HepG2 (cell line): ENCODE data around the gene SDR39U1. TPM values are rescaled to one million over a fixed set of nuclear protein-coding genes. Genes with fewer than 3 reads are reported as not detected.

Experiments
- IKZF4 ChIP-seq: sonication (generic); formaldehyde crosslinking; IDR thresholded peaks from 2 replicates; pipeline ENCODE4 v1.5.1; 2020; ENCODE audit warnings: borderline replicate concordance, mild to moderate bottlenecking, low read depth, missing genetic modification reagents; ENCODE audit errors: not compliant biosample characterization
- KDM5B ChIP-seq: sonication (generic); formaldehyde crosslinking; IDR thresholded peaks from 2 replicates; pipeline ENCODE4 v1.4.0; 2020; ENCODE audit warnings: missing genetic modification reagents, mild to moderate bottlenecking, borderline replicate concordance
- NKX3-1 ChIP-seq: sonication (generic); formaldehyde crosslinking; IDR thresholded peaks from 2 replicates; pipeline ENCODE4 v1.5.0; 2020; ENCODE audit warnings: missing genetic modification reagents
- PHF5A ChIP-seq: IDR thresholded peaks from one replicate; pipeline ENCODE4 v1.6.1; 2018; ENCODE audit warnings: low read depth, missing genetic modification reagents; ENCODE audit not compliant: unreplicated experiment
- RNF2 ChIP-seq: fragments of 450-650 bp; conservative IDR thresholded peaks from 2 replicates; pipeline ENCODE4 v1.6.1; 2016; ENCODE audit warnings: low read depth
- ZNF616 ChIP-seq: sonication (generic); formaldehyde crosslinking; IDR thresholded peaks from 2 replicates; pipeline ENCODE4 v1.5.0; 2020; ENCODE audit warnings: low read depth, mild to moderate bottlenecking, missing genetic modification reagents
- ZNF773 ChIP-seq: sonication (generic); formaldehyde crosslinking; IDR thresholded peaks from 2 replicates; pipeline ENCODE4 v1.4.0; 2020; ENCODE audit warnings: missing genetic modification reagents, borderline replicate concordance
- polyA plus RNA-seq, 8 experiments: library from polyadenylated mRNA; depleted of rRNA in 3 of 8; stranded (reverse) in 7 of 8; unstranded in 1 of 8; fragments of >200 nt; fragmentation: Illumina TruSeq in 4 of 8; extraction: Trizol in 4 of 8; gene quantifications; 2 replicates each; pipeline versions ENCODE4 v1.2.1 to v1.2.3, GENCODE V29; 2011 to 2016; ENCODE audit warnings: low read depth in 4 of 8, missing spikeins in 1 of 8, mixed read lengths in 1 of 8; ENCODE audit not compliant: insufficient read depth in 1 of 8
- total RNA-seq, 5 experiments: library from RNA; depleted of rRNA; stranded (reverse); fragments of >200 nt; fragmentation: Illumina TruSeq; extraction: Trizol; gene quantifications; 2 replicates each; pipeline ENCODE4 v1.2.3, GENCODE V29; 2016; ENCODE audit warnings: low read depth in 1 of 5
- TF ChIP-seq, protein P1 (sequence below): IDR thresholded peaks from 2 replicates; pipeline ENCODE4 v1.6.1; 2016; ENCODE audit warnings: mild to moderate bottlenecking, missing biosample characterization, missing genetic modification reagents
- TF ChIP-seq, protein P2 (sequence below): sonication (generic); formaldehyde crosslinking; IDR thresholded peaks from 2 replicates; pipeline ENCODE4 v1.4.0; 2020; ENCODE audit warnings: mild to moderate bottlenecking, missing genetic modification reagents
- TF ChIP-seq, protein P3 (sequence below), 2 experiments: fragments of 450-650 bp in 1 of 2; sonication (generic) in 1 of 2; formaldehyde crosslinking in 1 of 2; IDR thresholded peaks; 2 replicates each; pipeline versions ENCODE4 v1.6.1 to v1.8.0; 2016 to 2022; ENCODE audit warnings: antibody characterized with exemption in 1 of 2, mild to moderate bottlenecking in 1 of 2, missing genetic modification reagents in 1 of 2
- TF ChIP-seq, protein P4 (sequence below), 2 experiments: sonication (generic) in 1 of 2; formaldehyde crosslinking in 1 of 2; IDR thresholded peaks; 2 replicates each; pipeline versions ENCODE4 v1.6.1 to v1.9.0; 2014 to 2022; ENCODE audit warnings: antibody characterized with exemption in 1 of 2, borderline replicate concordance in 1 of 2, inconsistent platforms in 1 of 2, low read depth in 1 of 2, missing genetic modification reagents in 1 of 2

SDR39U1 gene
- total and polyA plus RNA-seq, 2 of the 13 experiments (the other 11 are each of a cell fraction or from before 2014, with no cell fraction given): 34.4 to 129 TPM

DNA sequence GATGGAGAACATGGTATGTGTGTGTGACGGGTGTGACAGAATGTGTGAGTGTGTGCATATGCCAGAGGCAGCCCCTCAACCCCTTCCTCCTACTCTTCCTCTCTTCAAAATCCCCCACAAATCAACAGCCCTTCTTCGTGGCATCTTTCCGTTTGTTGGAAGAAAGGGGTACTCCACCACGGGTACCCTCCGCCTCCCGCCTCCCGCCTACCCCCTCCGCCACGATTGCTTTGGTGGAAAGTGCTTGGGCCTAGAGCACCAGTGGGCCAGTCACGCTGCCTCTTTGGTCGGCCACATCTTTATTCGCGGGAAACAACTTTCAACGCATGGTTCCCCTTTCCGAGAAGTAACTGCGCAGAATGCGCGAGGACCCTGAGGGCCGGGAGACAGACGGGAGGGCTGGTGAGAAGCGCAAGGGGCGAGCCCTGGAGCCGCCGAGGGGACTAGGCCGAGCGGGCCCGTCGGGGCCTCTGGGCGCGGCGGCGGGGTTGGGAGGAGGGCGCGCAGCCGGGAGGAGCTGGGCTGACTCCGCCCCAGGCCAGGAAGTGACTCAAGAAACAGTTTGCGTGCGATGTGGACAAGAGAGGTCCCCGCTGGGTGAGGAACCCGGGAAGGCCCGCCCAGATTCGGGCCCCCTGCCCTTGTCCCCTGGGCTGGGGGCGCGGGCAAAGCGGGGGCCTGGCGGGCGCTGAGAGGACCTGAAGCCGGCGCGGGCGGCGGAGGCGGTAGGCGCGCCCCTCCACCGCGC is 13.0 kb downstream of the SDR39U1 start, which contains the start of the genes CBLN3 and KHNYN (continued):
- TF ChIP-seq, protein P1, sequence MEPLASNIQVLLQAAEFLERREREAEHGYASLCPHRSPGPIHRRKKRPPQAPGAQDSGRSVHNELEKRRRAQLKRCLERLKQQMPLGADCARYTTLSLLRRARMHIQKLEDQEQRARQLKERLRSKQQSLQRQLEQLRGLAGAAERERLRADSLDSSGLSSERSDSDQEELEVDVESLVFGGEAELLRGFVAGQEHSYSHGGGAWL: peak; percentile 73
- TF ChIP-seq NKX3-1 (CRISPR knock-in tag): no peak
- no peak for TF ChIP-seq ZNF616 (CRISPR knock-in tag)
- TF ChIP-seq, protein P2, sequence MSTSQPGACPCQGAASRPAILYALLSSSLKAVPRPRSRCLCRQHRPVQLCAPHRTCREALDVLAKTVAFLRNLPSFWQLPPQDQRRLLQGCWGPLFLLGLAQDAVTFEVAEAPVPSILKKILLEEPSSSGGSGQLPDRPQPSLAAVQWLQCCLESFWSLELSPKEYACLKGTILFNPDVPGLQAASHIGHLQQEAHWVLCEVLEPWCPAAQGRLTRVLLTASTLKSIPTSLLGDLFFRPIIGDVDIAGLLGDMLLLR (CRISPR knock-in tag): peak; percentile 96
- TF ChIP-seq, protein P3, sequence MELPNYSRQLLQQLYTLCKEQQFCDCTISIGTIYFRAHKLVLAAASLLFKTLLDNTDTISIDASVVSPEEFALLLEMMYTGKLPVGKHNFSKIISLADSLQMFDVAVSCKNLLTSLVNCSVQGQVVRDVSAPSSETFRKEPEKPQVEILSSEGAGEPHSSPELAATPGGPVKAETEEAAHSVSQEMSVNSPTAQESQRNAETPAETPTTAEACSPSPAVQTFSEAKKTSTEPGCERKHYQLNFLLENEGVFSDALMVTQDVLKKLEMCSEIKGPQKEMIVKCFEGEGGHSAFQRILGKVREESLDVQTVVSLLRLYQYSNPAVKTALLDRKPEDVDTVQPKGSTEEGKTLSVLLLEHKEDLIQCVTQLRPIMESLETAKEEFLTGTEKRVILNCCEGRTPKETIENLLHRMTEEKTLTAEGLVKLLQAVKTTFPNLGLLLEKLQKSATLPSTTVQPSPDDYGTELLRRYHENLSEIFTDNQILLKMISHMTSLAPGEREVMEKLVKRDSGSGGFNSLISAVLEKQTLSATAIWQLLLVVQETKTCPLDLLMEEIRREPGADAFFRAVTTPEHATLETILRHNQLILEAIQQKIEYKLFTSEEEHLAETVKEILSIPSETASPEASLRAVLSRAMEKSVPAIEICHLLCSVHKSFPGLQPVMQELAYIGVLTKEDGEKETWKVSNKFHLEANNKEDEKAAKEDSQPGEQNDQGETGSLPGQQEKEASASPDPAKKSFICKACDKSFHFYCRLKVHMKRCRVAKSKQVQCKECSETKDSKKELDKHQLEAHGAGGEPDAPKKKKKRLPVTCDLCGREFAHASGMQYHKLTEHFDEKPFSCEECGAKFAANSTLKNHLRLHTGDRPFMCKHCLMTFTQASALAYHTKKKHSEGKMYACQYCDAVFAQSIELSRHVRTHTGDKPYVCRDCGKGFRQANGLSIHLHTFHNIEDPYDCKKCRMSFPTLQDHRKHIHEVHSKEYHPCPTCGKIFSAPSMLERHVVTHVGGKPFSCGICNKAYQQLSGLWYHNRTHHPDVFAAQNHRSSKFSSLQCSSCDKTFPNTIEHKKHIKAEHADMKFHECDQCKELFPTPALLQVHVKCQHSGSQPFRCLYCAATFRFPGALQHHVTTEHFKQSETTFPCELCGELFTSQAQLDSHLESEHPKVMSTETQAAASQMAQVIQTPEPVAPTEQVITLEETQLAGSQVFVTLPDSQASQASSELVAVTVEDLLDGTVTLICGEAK (IDR thresholded peaks at IDR 0.05): no peak
- TF ChIP-seq, protein P3 (CRISPR knock-in tag; IDR thresholded peaks at IDR 0.05): peak; percentile 92
- TF ChIP-seq ZNF773 (CRISPR knock-in tag): peak; percentile 61; the same call in 1 of the 2 replicates
- no peak; the same call in 1 of the 2 replicates for TF ChIP-seq RNF2
- peak; percentile 65 for TF ChIP-seq PHF5A
- TF ChIP-seq, protein P4, sequence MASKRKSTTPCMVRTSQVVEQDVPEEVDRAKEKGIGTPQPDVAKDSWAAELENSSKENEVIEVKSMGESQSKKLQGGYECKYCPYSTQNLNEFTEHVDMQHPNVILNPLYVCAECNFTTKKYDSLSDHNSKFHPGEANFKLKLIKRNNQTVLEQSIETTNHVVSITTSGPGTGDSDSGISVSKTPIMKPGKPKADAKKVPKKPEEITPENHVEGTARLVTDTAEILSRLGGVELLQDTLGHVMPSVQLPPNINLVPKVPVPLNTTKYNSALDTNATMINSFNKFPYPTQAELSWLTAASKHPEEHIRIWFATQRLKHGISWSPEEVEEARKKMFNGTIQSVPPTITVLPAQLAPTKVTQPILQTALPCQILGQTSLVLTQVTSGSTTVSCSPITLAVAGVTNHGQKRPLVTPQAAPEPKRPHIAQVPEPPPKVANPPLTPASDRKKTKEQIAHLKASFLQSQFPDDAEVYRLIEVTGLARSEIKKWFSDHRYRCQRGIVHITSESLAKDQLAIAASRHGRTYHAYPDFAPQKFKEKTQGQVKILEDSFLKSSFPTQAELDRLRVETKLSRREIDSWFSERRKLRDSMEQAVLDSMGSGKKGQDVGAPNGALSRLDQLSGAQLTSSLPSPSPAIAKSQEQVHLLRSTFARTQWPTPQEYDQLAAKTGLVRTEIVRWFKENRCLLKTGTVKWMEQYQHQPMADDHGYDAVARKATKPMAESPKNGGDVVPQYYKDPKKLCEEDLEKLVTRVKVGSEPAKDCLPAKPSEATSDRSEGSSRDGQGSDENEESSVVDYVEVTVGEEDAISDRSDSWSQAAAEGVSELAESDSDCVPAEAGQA (IDR thresholded peaks at IDR 0.05; ENCODE audit: low read depth): 0 out of 2 replicates have a peak, but pooled peaks have one; percentile 3
- TF ChIP-seq, protein P4 (CRISPR knock-in tag; IDR thresholded peaks at IDR 0.05; ENCODE audit: borderline replicate concordance): no peak
- peak; percentile 95 for TF ChIP-seq KDM5B (CRISPR knock-in tag)
- TF ChIP-seq IKZF4 (CRISPR knock-in tag): peak; percentile 92
